GM12878 (cell line): ENCODE measurements around the gene INPP5D. TPM values are rescaled to one million over a fixed set of nuclear protein-coding genes. Genes with fewer than 3 reads are reported as not detected.

ENCODE experiments used
- ATAC-seq: fragments of 200-7000 bp; cut with Tn5 transposase; 3 replicates; pipeline ENCODE4 v1.9.1; 2020; ENCODE audit warnings: mild to moderate bottlenecking, moderate library complexity
- BruUV-seq: library from RNA; stranded (reverse); fragments of 400-500 nt; replicated peaks from 2 replicates; lab custom pipeline; 2021; lab: Mats Ljungman, UMichigan
- CTCF ChIA-PET: fragments of 300-600 bp; sonication (Branson Sonifier 250); formaldehyde crosslinking; extraction: SDS; loops from one replicate; lab custom pipeline; 2021; ENCODE audit warnings: inconsistent platforms; lab: Yijun Ruan, JAX
- POLR2A ChIA-PET: fragments of 350-600 bp; formaldehyde crosslinking; extraction: SDS; loops from one replicate; lab custom pipeline; 2021; ENCODE audit warnings: inconsistent platforms; lab: Charles Lee
- RAD21 ChIA-PET: fragments of 300-600 bp; sonication (Branson Sonifier 250); formaldehyde crosslinking; loops from one replicate; lab custom pipeline; 2023; ENCODE audit warnings: antibody characterized with exemption; ENCODE audit not compliant: unreplicated experiment; lab: Charles Lee
- SMC1A ChIA-PET: fragments of 300-600 bp; sonication (Branson Sonifier 250); formaldehyde crosslinking; loops from one replicate; lab custom pipeline; 2023; ENCODE audit not compliant: unreplicated experiment, uncharacterized antibody; lab: Charles Lee
- DNase-seq: peaks from one replicate; pipeline ENCODE4 v3.0.0-alpha.2; 2011; ENCODE audit warnings: low read depth, low spot score
- FAIRE-seq: peaks from 3 replicates; lab custom pipeline; 2011; peaks lifted over from hg19 to GRCh38; lab: Jason Lieb, UNC
- H2AFZ ChIP-seq: 2 replicates; pipeline ENCODE4 v1.6.0; 2011; ENCODE audit warnings: low read depth, low read length, control low read depth; ENCODE audit not compliant: control insufficient read depth
- H3K27ac ChIP-seq: 2 replicates; pipeline ENCODE4 v1.5.1; 2011; ENCODE audit warnings: control low read depth; ENCODE audit not compliant: control insufficient read depth, insufficient read depth
- H3K27me3 ChIP-seq, 2 experiments: replicated peaks in 1 of 2; 2 replicates each; pipeline versions ENCODE4 v1.6.0 to v1.6.1; 2011; ENCODE audit warnings: low read length in 1 of 2; ENCODE audit not compliant: control insufficient read depth in 2 of 2, insufficient read depth in 2 of 2
- H3K36me3 ChIP-seq, 2 experiments: 2 replicates each; pipeline ENCODE4 v1.5.1; 2011; ENCODE audit warnings: low read length in 1 of 2; ENCODE audit not compliant: control insufficient read depth in 2 of 2, insufficient read depth in 2 of 2
- H3K4me1 ChIP-seq: 2 replicates; pipeline ENCODE4 v1.6.1; 2011; ENCODE audit warnings: mild to moderate bottlenecking, low read length, moderate library complexity, mixed read lengths; ENCODE audit not compliant: control insufficient read depth, insufficient read depth
- H3K4me2 ChIP-seq: 2 replicates; pipeline ENCODE4 v1.6.0; 2011; ENCODE audit warnings: control low read depth; ENCODE audit not compliant: control insufficient read depth, insufficient read depth
- H3K4me3 ChIP-seq: fragments of 200-600 bp; sonication (generic); 2 replicates; pipeline ENCODE4 v1.5.1; 2016
- H3K79me2 ChIP-seq: 2 replicates; pipeline ENCODE4 v1.6.0; 2011; ENCODE audit warnings: low read length; ENCODE audit not compliant: control insufficient read depth, insufficient read depth
- H3K9ac ChIP-seq: 2 replicates; pipeline ENCODE4 v1.8.0; 2011; ENCODE audit warnings: low read length, control low read depth, mixed read lengths; ENCODE audit not compliant: control insufficient read depth, insufficient read depth
- H3K9me3 ChIP-seq: replicated peaks from 3 replicates; pipeline ENCODE4 v1.5.1; 2011; ENCODE audit warnings: mild to moderate bottlenecking, low read length; ENCODE audit not compliant: control insufficient read depth, insufficient read depth
- H4K20me1 ChIP-seq: 2 replicates; pipeline ENCODE4 v1.6.0; 2011; ENCODE audit not compliant: control insufficient read depth, insufficient read depth
- JUNB ChIP-seq: IDR thresholded peaks from 2 replicates; pipeline ENCODE4 v1.6.1; 2016; ENCODE audit warnings: antibody characterized with exemption, mild to moderate bottlenecking
- MEF2B ChIP-seq: fragments of 450-650 bp; IDR thresholded peaks from 2 replicates; pipeline ENCODE4 v1.6.1; 2018; ENCODE audit warnings: mild to moderate bottlenecking, moderate library complexity; ENCODE audit not compliant: partially characterized antibody, poor library complexity, severe bottlenecking
- NR2C1 ChIP-seq: fragments of 450-650 bp; IDR thresholded peaks from 2 replicates; pipeline ENCODE4 v1.6.1; 2017; ENCODE audit warnings: antibody characterized with exemption, mild to moderate bottlenecking, moderate library complexity
- POLR2A ChIP-seq: IDR thresholded peaks from 2 replicates; pipeline ENCODE4 v1.6.1; 2011; ENCODE audit warnings: low read depth, mild to moderate bottlenecking, low read length
- RUNX3 ChIP-seq: IDR thresholded peaks from 2 replicates; pipeline ENCODE4 v1.6.1; 2012; ENCODE audit warnings: low read length, inconsistent platforms
- SREBF1 ChIP-seq: IDR thresholded peaks from 2 replicates; pipeline ENCODE4 v1.6.1; 2012; ENCODE audit warnings: mild to moderate bottlenecking, low read length
- STAT1 ChIP-seq: fragments of 450-650 bp; conservative IDR thresholded peaks from 2 replicates; pipeline ENCODE4 v1.6.1; 2014; ENCODE audit warnings: antibody characterized with exemption, mild to moderate bottlenecking
- SUZ12 ChIP-seq: fragments of 200-600 bp; sonication (generic); IDR thresholded peaks from one replicate; pipeline ENCODE4 v1.6.1; 2018; ENCODE audit warnings: antibody characterized with exemption, mild to moderate bottlenecking; ENCODE audit not compliant: unreplicated experiment
- ZBTB4 ChIP-seq: fragments of 450-650 bp; formaldehyde crosslinking; IDR thresholded peaks from 2 replicates; pipeline ENCODE4 v1.4.0; 2022; ENCODE audit warnings: mild to moderate bottlenecking, moderate library complexity
- ZSCAN29 ChIP-seq: fragments of 450-650 bp; IDR thresholded peaks from 2 replicates; pipeline ENCODE4 v1.6.1; 2017; ENCODE audit warnings: mild to moderate bottlenecking, moderate library complexity
- WGBS: methylation state at CpG from one replicate; pipeline ENCODE4 v1.1.6; 2016; ENCODE audit warnings: low lambda C conversion rate; ENCODE audit not compliant: insufficient replicate concordance, insufficient coverage; ENCODE audit errors: missing lambda C conversion rate; 5-methylcytosine and 5-hydroxymethylcytosine counted together
- in situ Hi-C: fragments of 300-500 bp; cut with MboI; formaldehyde crosslinking; loops from 9 replicates; pipeline ENCODE4 v1.14.3; 2018; ENCODE audit warnings: mixed read lengths
- intact Hi-C: fragments of 100-400 bp; cut with micrococcal nuclease; formaldehyde crosslinking; loops from one replicate; pipeline ENCODE4 v1.14.2; 2022; ENCODE audit not compliant: unreplicated experiment
- polyA plus RNA-seq, 11 experiments: library from polyadenylated mRNA; depleted of rRNA in 4 of 11; unstranded in 6 of 11; stranded (reverse) in 5 of 11; fragments of >200 nt; fragmentation: Nextera tagmentation in 4 of 11; fragmentation: Illumina TruSeq in 1 of 11; extraction: Ambion mirVana in 4 of 11; extraction: Trizol in 1 of 11; gene quantifications; 1 replicate in 1 of 11; 2 replicates in 10 of 11; pipeline versions ENCODE4 v1.2.1 to v1.2.3, GENCODE V29; 2011 to 2016; ENCODE audit warnings: inconsistent platforms in 2 of 11, missing spikeins in 2 of 11, low read depth in 1 of 11
- total RNA-seq, 4 experiments: library from RNA; depleted of rRNA in 3 of 4; stranded (reverse); fragments of >200 nt in 3 of 4; fragmentation: Illumina TruSeq in 1 of 4; extraction: Trizol in 1 of 4; gene quantifications; 2 replicates each; pipeline versions ENCODE4 v1.2.1 to v1.2.3, GENCODE V29; 2013 to 2021

The INPP5D gene
- total and polyA plus RNA-seq, 10 of the 15 experiments (the other 5 are each of a cell fraction or from before 2014, with no cell fraction given), result 11.8 to 139 (median 88.8) TPM

GRCh38 chr2:233130481-233131020 lies 70.4 kb downstream of the INPP5D start (continued):
- TF ChIP-seq ZBTB4, result no peak
- TF ChIP-seq MEF2B, result no peak
- no peak for TF ChIP-seq RUNX3

- intact Hi-C loops, result no loop called here
- ATAC-seq, result no peak
- DNase-seq, result no peak
- FAIRE-seq, result no peak
- H3K4me1 ChIP-seq, result peaks cover 6% of the 10 kb centered on the region
- no peak overlapping the region for H2AFZ ChIP-seq
- SMC1A ChIA-PET, result interaction anchor here (0.7 to 3.4 kb wide), 3 partner anchors 20 to 139 kb away, joined by 3 to 9 read pairs (median 3); no protein-coding TSS in a partner anchor
- H4K20me1 ChIP-seq, result no peaks in the 10 kb centered on the region
- in situ Hi-C loops, result no loop called here
- no peak overlapping the region for H3K9ac ChIP-seq
- RAD21 ChIA-PET, result no interaction called here
- H3K27ac ChIP-seq, result no peak overlapping the region
- H3K79me2 ChIP-seq, result no peaks in the 10 kb centered on the region
- CTCF ChIA-PET, result no interaction called here
- H3K36me3 ChIP-seq, result peaks cover 34 to 59% of the 10 kb centered on the region in 2 experiments
- H3K4me2 ChIP-seq, result no peak overlapping the region
- no peaks in the 10 kb centered on the region; the same call in 1 of the 3 replicates for H3K9me3 ChIP-seq
- POLR2A ChIA-PET, result interaction anchor here (0.6 kb wide), 1 partner anchor 376 kb away, joined by 6 read pairs; no protein-coding TSS in a partner anchor
- TF ChIP-seq SUZ12 (no peak), SREBF1 (no peak), POLR2A (no peak), STAT1 (no peak), ZSCAN29 (no peak), JUNB (no peak), RUNX3 (no peak), NR2C1 (no peak)
- no peaks in the 10 kb centered on the region for H3K27me3 ChIP-seq
- H3K4me3 ChIP-seq, result no peak overlapping the region
- WGBS, result 74% methylated on average over 9 of the region's 9 CpGs
- BruUV-seq, result TSS peak; percentile 7
Measured at GRCh38 chr2:233131936-233132720, 72.0 kb downstream of the INPP5D start.
